SK-N-MC (cell line): Measurements from ENCODE around the gene POLRMT.

ENCODE experiments used
- EZH2 ChIP-seq: fragments of 200-600 bp; sonication (generic); IDR thresholded peaks from one replicate; pipeline ENCODE4 v1.6.1; 2017; ENCODE audit warnings: antibody characterized with exemption
- FOXP2 ChIP-seq: optimal IDR thresholded peaks from 2 replicates; pipeline ENCODE3; 2011; ENCODE audit warnings: mild to moderate bottlenecking, moderate library complexity; ENCODE audit not compliant: insufficient read depth; ENCODE audit errors: extremely low read length, control extremely low read depth
- POLR2AphosphoS5 ChIP-seq: IDR thresholded peaks from 2 replicates; pipeline ENCODE4 v1.6.1; 2012; ENCODE audit warnings: mild to moderate bottlenecking, low read depth, low read length, borderline replicate concordance

DNA sequence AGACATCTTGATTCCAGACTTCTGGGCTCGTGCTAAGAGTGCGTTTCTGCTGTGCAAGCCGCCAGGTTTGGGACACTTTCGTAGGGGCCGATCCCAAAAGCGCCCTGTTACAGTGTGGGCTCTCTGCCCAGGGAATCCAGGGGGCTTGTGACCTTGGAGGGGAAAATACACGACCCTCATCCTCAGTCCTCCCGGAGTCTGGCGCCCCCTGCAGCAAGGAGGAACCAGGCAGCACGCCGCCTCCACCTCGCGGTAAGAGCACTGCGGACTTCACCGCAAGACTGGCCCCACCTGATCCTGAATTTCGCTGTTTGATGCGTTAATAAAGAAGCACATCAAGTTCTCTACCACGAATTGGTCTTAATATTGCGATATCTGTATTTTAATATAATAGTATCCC lies 5.2 kb downstream of the POLRMT start:
- TF ChIP-seq EZH2 (no peak), POLR2AphosphoS5 (no peak), FOXP2 (no peak)
